D721Med (cell line): ENCODE measurements around the gene TIMM21.

ENCODE experiments used
- DNase-seq: peaks from one replicate; pipeline ENCODE4 v3.0.0; 2011; ENCODE audit warnings: low spot score; ENCODE audit not compliant: insufficient read length
- FAIRE-seq: peaks from 2 replicates; lab custom pipeline; 2011; peaks lifted over from hg19 to GRCh38; lab: Jason Lieb, UNC
- CTCF ChIP-seq: IDR thresholded peaks from 2 replicates; pipeline ENCODE4 v1.5.1; 2012; ENCODE audit warnings: mild to moderate bottlenecking, control low read depth; ENCODE audit not compliant: insufficient read depth; ENCODE audit errors: missing control alignments

TIMM21 gene

GRCh38 chr18:74131124-74131523 lies 17.2 kb upstream of the TIMM21 start:
- no peak for TF ChIP-seq CTCF
- FAIRE-seq = no peak
- no peak for DNase-seq

- FAIRE-seq (peak; percentile 96), DNase-seq (no peak)
- no peak for TF ChIP-seq CTCF
These were observed 16.1 kb upstream of the TIMM21 start for GRCh38 chr18:74132201-74132600.

GRCh38 chr18:74137920-74138538 lies 10.3 kb upstream of the TIMM21 start:
- no peak for FAIRE-seq
- TF ChIP-seq CTCF = no peak
- DNase-seq = no peak

- DNase-seq = no peak
- FAIRE-seq = no peak
- no peak for TF ChIP-seq CTCF
These were observed 8.9 kb upstream of the TIMM21 start for GRCh38 chr18:74139411-74139810.

GRCh38 chr18:74139888-74140287 lies 8.4 kb upstream of the TIMM21 start:
- no peak for TF ChIP-seq CTCF
- DNase-seq = no peak
- no peak for FAIRE-seq

- TF ChIP-seq CTCF = no peak
- no peak for DNase-seq
- peak; percentile 97 for FAIRE-seq
These were observed 7.7 kb upstream of the TIMM21 start for GRCh38 chr18:74140582-74140981.

- FAIRE-seq = peak; percentile 53
- DNase-seq = no peak
- TF ChIP-seq CTCF = no peak
These were observed 6.7 kb upstream of the TIMM21 start for GRCh38 chr18:74141667-74142066.
